GM23248 (cell line): ENCODE measurements around the gene APBB1IP. TPM values are rescaled to one million over a fixed set of nuclear protein-coding genes. Genes with fewer than 3 reads are reported as not detected.
"Not testable (repeated sequence)": the region's sequence is repeated elsewhere in the genome, so short reads cannot be mapped to it uniquely, and the experiment has no call there.

Experiments
- DNase-seq: peaks from one replicate; pipeline ENCODE4 v3.0.0-alpha.2; 2015
- H2AFZ ChIP-seq: fragments of 200-600 bp; sonication (generic); 2 replicates; pipeline ENCODE4 v1.6.1; 2016; ENCODE audit warnings: antibody characterized with exemption
- H3F3A ChIP-seq: fragments of 200-600 bp; sonication (generic); 2 replicates; pipeline ENCODE4 v1.6.1; 2016; ENCODE audit warnings: mild to moderate bottlenecking, antibody characterized with exemption, mixed run types; ENCODE audit not compliant: insufficient read depth
- H3K27ac ChIP-seq: fragments of 200-600 bp; sonication (generic); 2 replicates; pipeline ENCODE4 v1.5.1; 2016; ENCODE audit warnings: mild to moderate bottlenecking
- H3K27me3 ChIP-seq: fragments of 200-600 bp; sonication (generic); replicated peaks from 2 replicates; pipeline ENCODE4 v1.6.1; 2016; ENCODE audit warnings: mild to moderate bottlenecking; ENCODE audit not compliant: insufficient read depth
- H3K36me3 ChIP-seq: fragments of 200-600 bp; sonication (generic); 2 replicates; pipeline ENCODE4 v1.6.1; 2016; ENCODE audit warnings: low read depth, mild to moderate bottlenecking
- H3K4me1 ChIP-seq: fragments of 200-600 bp; sonication (generic); 2 replicates; pipeline ENCODE4 v1.6.1; 2016; ENCODE audit warnings: mild to moderate bottlenecking; ENCODE audit not compliant: insufficient read depth
- H3K4me2 ChIP-seq: fragments of 200-600 bp; sonication (generic); one replicate; pipeline ENCODE4 v1.6.1; 2016; ENCODE audit warnings: mild to moderate bottlenecking; ENCODE audit not compliant: unreplicated experiment
- H3K4me3 ChIP-seq: fragments of 200-600 bp; sonication (generic); 2 replicates; pipeline ENCODE4 v1.5.1; 2016; ENCODE audit warnings: mild to moderate bottlenecking
- H3K79me2 ChIP-seq: fragments of 200-600 bp; sonication (generic); 2 replicates; pipeline ENCODE4 v1.6.1; 2016; ENCODE audit warnings: mild to moderate bottlenecking; ENCODE audit not compliant: insufficient read depth
- H3K9ac ChIP-seq: fragments of 200-600 bp; sonication (generic); 2 replicates; pipeline ENCODE4 v1.6.1; 2016; ENCODE audit warnings: mild to moderate bottlenecking
- H3K9me2 ChIP-seq: fragments of 200-600 bp; sonication (generic); 2 replicates; pipeline ENCODE4 v1.6.1; 2016; ENCODE audit warnings: mixed run types, mild to moderate bottlenecking, moderate library complexity; ENCODE audit not compliant: insufficient read depth
- H3K9me3 ChIP-seq: fragments of 200-600 bp; sonication (generic); one replicate; pipeline ENCODE4 v1.6.1; 2017; ENCODE audit warnings: low read depth
- H4K20me1 ChIP-seq: fragments of 200-600 bp; sonication (generic); 2 replicates; pipeline ENCODE4 v1.6.0; 2016; ENCODE audit not compliant: insufficient read depth
- EZH2 ChIP-seq: fragments of 200-600 bp; sonication (generic); IDR thresholded peaks from 2 replicates; pipeline ENCODE4 v1.6.1; 2018; ENCODE audit warnings: antibody characterized with exemption, mild to moderate bottlenecking; ENCODE audit not compliant: insufficient read depth, poor library complexity, severe bottlenecking
- EZH2phosphoT487 ChIP-seq: fragments of 200-600 bp; sonication (generic); IDR thresholded peaks from 2 replicates; pipeline ENCODE4 v1.6.1; 2018; ENCODE audit warnings: antibody characterized with exemption, moderate library complexity, mild to moderate bottlenecking, low read depth; ENCODE audit not compliant: insufficient read depth
- WGBS, 2 experiments: methylation state at CpG; one replicate each; pipeline ENCODE4 v1.1.6; 2015 to 2017; ENCODE audit warnings: low lambda C conversion rate in 2 of 2, low coverage in 1 of 2; ENCODE audit errors: missing lambda C conversion rate in 2 of 2; 5-methylcytosine and 5-hydroxymethylcytosine counted together
- in situ Hi-C: fragments of 300-500 bp; cut with MboI; formaldehyde crosslinking; loops from 2 replicates; pipeline ENCODE4 v1.15.0; 2020
- polyA plus RNA-seq: library from polyadenylated mRNA; unstranded; fragments of >200 nt; fragmentation: Nextera tagmentation; extraction: Ambion mirVana; gene quantifications from 2 replicates; pipeline ENCODE4 v1.2.1, GENCODE V29; 2016
- small RNA-seq: library from RNA; depleted of rRNA; stranded (forward); fragments of <200 nt; gene quantifications from one replicate; pipeline ENCODE3, GENCODE V24; 2014; ENCODE audit warnings: low read depth, low replicate concordance
- total RNA-seq: library from RNA; depleted of rRNA; stranded (reverse); fragments of >200 nt; shearing (Covaris generic); gene quantifications from 2 replicates; pipeline ENCODE4 v1.2.3, GENCODE V29; 2014; rRNA removed

Gene APBB1IP
- total and polyA plus RNA-seq, 2 experiments from 2014 or later: 9.4 to 25.0 TPM

GRCh38 chr10:26606389-26606877 lies 168.3 kb downstream of the APBB1IP start:
- H3K9me2 ChIP-seq, H3K36me3 ChIP-seq, H3K4me1 ChIP-seq, H3K27me3 ChIP-seq, H3K27ac ChIP-seq, H3K9ac ChIP-seq, H2AFZ ChIP-seq, H3K79me2 ChIP-seq, H3K4me3 ChIP-seq, H3K9me3 ChIP-seq, in situ Hi-C loops, H4K20me1 ChIP-seq, H3K4me2 ChIP-seq, H3F3A ChIP-seq: not testable (repeated sequence)
- peak; percentile 35 for DNase-seq
- 29 to 32% methylated on average over 4 of the region's 4 CpGs for WGBS, 2 experiments

- no peak overlapping the region for H3K4me2 ChIP-seq
These were observed 174.2 kb downstream of the APBB1IP start for GRCh38 chr10:26612151-26612915.

More at GRCh38 chr10:26612151-26612915, 174.2 kb downstream of the APBB1IP start:
- in situ Hi-C loops: no loop called here
- Histone ChIP-seq H3K4me1 (no peaks in the 10 kb centered on the region), H3K27ac (no peak overlapping the region), H3K27me3 (peaks cover 11% of the 10 kb centered on the region; the same call in 1 of the 2 replicates), H3K9me3 (no peaks in the 10 kb centered on the region), H4K20me1 (no peaks in the 10 kb centered on the region), H2AFZ (no peak overlapping the region), H3K36me3 (no peaks in the 10 kb centered on the region), H3K9me2 (no peaks in the 10 kb centered on the region), H3F3A (no peaks in the 10 kb centered on the region), H3K9ac (no peak overlapping the region), H3K4me3 (no peak overlapping the region), H3K79me2 (no peaks in the 10 kb centered on the region)
- DNase-seq: no peak
- TF ChIP-seq EZH2phosphoT487: no peak
- TF ChIP-seq EZH2: no peak
- WGBS, 2 experiments: 54 to 55% methylated on average over 5 of the region's 5 CpGs

Small RNAs within 50 kb of the gene (small RNA-seq; reads per million reads assigned to genes)
- not detected for gene RNA5SP307

Other genes with a start within 250 kb of the APBB1IP start
- gene GAD2, start 221.6 kb upstream of the APBB1IP start, total RNA-seq: not detected in 2 replicates
- not detected in 2 replicates for gene GAD2, start 221.6 kb upstream of the APBB1IP start, polyA plus RNA-seq